ENCODE results near the gene GHR. TPM values are rescaled to one million over a fixed set of nuclear protein-coding genes. Genes with fewer than 3 reads are reported as not detected.

The GHR gene
- polyA plus RNA-seq, 1 donor from 2014 or later = 0.31 TPM

DNA sequence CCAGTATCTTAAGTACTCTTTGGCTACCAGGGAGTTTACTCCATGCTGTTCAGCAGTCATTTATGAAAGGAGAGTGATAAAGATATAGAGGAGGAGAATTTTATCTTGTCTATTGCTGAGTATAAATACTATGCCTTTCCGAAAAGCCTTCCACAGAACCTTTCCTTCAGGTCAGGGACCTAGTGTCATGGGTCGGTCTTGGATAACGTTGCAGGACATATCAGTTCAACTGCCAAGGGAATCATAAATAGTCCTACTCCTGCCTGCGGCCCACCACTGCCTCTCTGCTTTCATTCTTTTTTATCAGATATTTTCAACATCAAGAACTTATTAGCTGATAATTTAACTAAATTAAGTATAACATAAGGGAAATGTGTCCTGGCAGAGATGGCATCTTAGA lies 211.3 kb downstream of the GHR start:
- no peaks in the 10 kb centered on the region for H3K9me2 ChIP-seq (ENCODE audit: insufficient read depth, low read length)
- no peak for TF ChIP-seq EZH2 (IDR thresholded peaks at IDR 0.05; ENCODE audit: borderline replicate concordance, insufficient read depth, low read length, poor library complexity, severe bottlenecking)
- TF ChIP-seq CTCF (IDR thresholded peaks at IDR 0.05; ENCODE audit: poor library complexity, severe bottlenecking) = no peak
- no peak for TF ChIP-seq POLR2AphosphoS5 (IDR thresholded peaks at IDR 0.05)
- TF ChIP-seq, protein P1, sequence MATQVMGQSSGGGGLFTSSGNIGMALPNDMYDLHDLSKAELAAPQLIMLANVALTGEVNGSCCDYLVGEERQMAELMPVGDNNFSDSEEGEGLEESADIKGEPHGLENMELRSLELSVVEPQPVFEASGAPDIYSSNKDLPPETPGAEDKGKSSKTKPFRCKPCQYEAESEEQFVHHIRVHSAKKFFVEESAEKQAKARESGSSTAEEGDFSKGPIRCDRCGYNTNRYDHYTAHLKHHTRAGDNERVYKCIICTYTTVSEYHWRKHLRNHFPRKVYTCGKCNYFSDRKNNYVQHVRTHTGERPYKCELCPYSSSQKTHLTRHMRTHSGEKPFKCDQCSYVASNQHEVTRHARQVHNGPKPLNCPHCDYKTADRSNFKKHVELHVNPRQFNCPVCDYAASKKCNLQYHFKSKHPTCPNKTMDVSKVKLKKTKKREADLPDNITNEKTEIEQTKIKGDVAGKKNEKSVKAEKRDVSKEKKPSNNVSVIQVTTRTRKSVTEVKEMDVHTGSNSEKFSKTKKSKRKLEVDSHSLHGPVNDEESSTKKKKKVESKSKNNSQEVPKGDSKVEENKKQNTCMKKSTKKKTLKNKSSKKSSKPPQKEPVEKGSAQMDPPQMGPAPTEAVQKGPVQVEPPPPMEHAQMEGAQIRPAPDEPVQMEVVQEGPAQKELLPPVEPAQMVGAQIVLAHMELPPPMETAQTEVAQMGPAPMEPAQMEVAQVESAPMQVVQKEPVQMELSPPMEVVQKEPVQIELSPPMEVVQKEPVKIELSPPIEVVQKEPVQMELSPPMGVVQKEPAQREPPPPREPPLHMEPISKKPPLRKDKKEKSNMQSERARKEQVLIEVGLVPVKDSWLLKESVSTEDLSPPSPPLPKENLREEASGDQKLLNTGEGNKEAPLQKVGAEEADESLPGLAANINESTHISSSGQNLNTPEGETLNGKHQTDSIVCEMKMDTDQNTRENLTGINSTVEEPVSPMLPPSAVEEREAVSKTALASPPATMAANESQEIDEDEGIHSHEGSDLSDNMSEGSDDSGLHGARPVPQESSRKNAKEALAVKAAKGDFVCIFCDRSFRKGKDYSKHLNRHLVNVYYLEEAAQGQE (IDR thresholded peaks at IDR 0.05; ENCODE audit: borderline replicate concordance) = no peak
- TF ChIP-seq RAD21 (conservative IDR thresholded peaks at IDR 0.05) = no peak
- no peak for TF ChIP-seq SMC3 (conservative IDR thresholded peaks at IDR 0.05; ENCODE audit: poor library complexity)
- no peak for TF ChIP-seq TAF1 (IDR thresholded peaks at IDR 0.05; ENCODE audit: low read depth)
- no peak for TF ChIP-seq EP300 (conservative IDR thresholded peaks at IDR 0.05; ENCODE audit: poor library complexity, severe bottlenecking)
- no peak for TF ChIP-seq MXI1 (conservative IDR thresholded peaks at IDR 0.05; ENCODE audit: poor library complexity, severe bottlenecking)

GRCh38 chr5:42636425-42636824 lies 213.2 kb downstream of the GHR start:
- Histone ChIP-seq H2AFZ (ENCODE audit: low read depth, low read length) (no peak overlapping the region), H3K79me2 (replicated peaks; ENCODE audit: insufficient read depth, low read length) (no peaks in the 10 kb centered on the region), H3K9me3 (ENCODE audit: low read length) (no peaks in the 10 kb centered on the region), H3K27me3 (ENCODE audit: insufficient read depth, low read depth, low read length) (no peaks in the 10 kb centered on the region), H3K36me3 (ENCODE audit: insufficient read depth, low read length) (no peaks in the 10 kb centered on the region), H3K4me2 (ENCODE audit: low read length) (no peak overlapping the region), H3K27ac (ENCODE audit: low read length) (no peak overlapping the region), H3F3A (ENCODE audit: insufficient read depth, low read length, poor library complexity, severe bottlenecking) (no peaks in the 10 kb centered on the region), H4K20me1 (ENCODE audit: insufficient read depth) (no peaks in the 10 kb centered on the region), H3K9me2 (ENCODE audit: insufficient read depth, low read length) (no peaks in the 10 kb centered on the region), H3K9ac (ENCODE audit: low read length) (no peak overlapping the region), H3K4me3 (ENCODE audit: low read length) (no peak overlapping the region)
- no peak for TF ChIP-seq POLR2AphosphoS5 (IDR thresholded peaks at IDR 0.05)
- TF ChIP-seq EP300 (conservative IDR thresholded peaks at IDR 0.05; ENCODE audit: poor library complexity, severe bottlenecking) = no peak
- TF ChIP-seq RAD21 (conservative IDR thresholded peaks at IDR 0.05) = no peak
- TF ChIP-seq TAF1 (IDR thresholded peaks at IDR 0.05; ENCODE audit: low read depth) = no peak
- TF ChIP-seq, protein P1 (IDR thresholded peaks at IDR 0.05; ENCODE audit: borderline replicate concordance) = no peak
- TF ChIP-seq SMC3 (conservative IDR thresholded peaks at IDR 0.05; ENCODE audit: poor library complexity) = no peak
- no peak for TF ChIP-seq MXI1 (conservative IDR thresholded peaks at IDR 0.05; ENCODE audit: poor library complexity, severe bottlenecking)
- no peak for TF ChIP-seq CTCF (IDR thresholded peaks at IDR 0.05; ENCODE audit: poor library complexity, severe bottlenecking)
- TF ChIP-seq EZH2 (IDR thresholded peaks at IDR 0.05; ENCODE audit: borderline replicate concordance, insufficient read depth, low read length, poor library complexity, severe bottlenecking) = no peak

More for the DNA sequence above, 211.3 kb downstream of the GHR start:
- Histone ChIP-seq H3K36me3 (ENCODE audit: insufficient read depth, low read length) (no peaks in the 10 kb centered on the region), H3K9ac (ENCODE audit: low read length) (no peak overlapping the region), H3K79me2 (replicated peaks; ENCODE audit: insufficient read depth, low read length) (no peaks in the 10 kb centered on the region), H3K27me3 (ENCODE audit: insufficient read depth, low read depth, low read length) (no peaks in the 10 kb centered on the region), H3K4me2 (ENCODE audit: low read length) (no peak overlapping the region), H2AFZ (ENCODE audit: low read depth, low read length) (no peak overlapping the region), H3K4me3 (ENCODE audit: low read length) (no peak overlapping the region), H3K27ac (ENCODE audit: low read length) (no peak overlapping the region), H3F3A (ENCODE audit: insufficient read depth, low read length, poor library complexity, severe bottlenecking) (no peaks in the 10 kb centered on the region), H4K20me1 (ENCODE audit: insufficient read depth) (no peaks in the 10 kb centered on the region), H3K9me3 (ENCODE audit: low read length) (no peaks in the 10 kb centered on the region)

All from neural cell (in vitro differentiated cells).